Testis (tissue), 3 donors: ENCODE measurements around the gene HMG20B. TPM values are rescaled to one million over a fixed set of nuclear protein-coding genes. Genes with fewer than 3 reads are reported as not detected.

Experiments
- DNase-seq: peaks from one replicate; pipeline ENCODE4 v3.0.0-alpha.2; 2019
- H3K27ac ChIP-seq, 2 donors: fragments of 200-600 bp; sonication (generic); one replicate each; pipeline ENCODE4 v1.5.1; 2019
- H3K27me3 ChIP-seq: fragments of 200-600 bp; sonication (generic); one replicate; pipeline ENCODE4 v1.5.1; 2019
- H3K36me3 ChIP-seq: fragments of 200-600 bp; sonication (generic); one replicate; pipeline ENCODE4 v1.5.1; 2017; ENCODE audit warnings: low read depth; ENCODE audit errors: missing control alignments
- H3K4me1 ChIP-seq: fragments of 200-600 bp; sonication (generic); one replicate; pipeline ENCODE4 v1.5.1; 2019
- H3K4me3 ChIP-seq, 2 donors: fragments of 200-600 bp; sonication (generic); one replicate each; pipeline ENCODE4 v1.5.1; 2017 to 2019
- H3K9me3 ChIP-seq: fragments of 200-600 bp; sonication (generic); one replicate; pipeline ENCODE4 v1.5.1; 2017
- CTCF ChIP-seq, 3 experiments: fragments of 450-650 bp in 2 of 3; fragments of 200-600 bp in 1 of 3; sonication (generic) in 1 of 3; IDR thresholded peaks; one replicate each; pipeline ENCODE4 v1.5.1; 2016 to 2019; ENCODE audit warnings: antibody characterized with exemption in 3 of 3, mild to moderate bottlenecking in 2 of 3, moderate library complexity in 1 of 3
- POLR2A ChIP-seq: fragments of 450-650 bp; IDR thresholded peaks from one replicate; pipeline ENCODE4 v1.6.1; 2017; ENCODE audit warnings: antibody characterized with exemption, mild to moderate bottlenecking, moderate library complexity
- WGBS, 2 donors: methylation state at CpG; one replicate each; pipeline ENCODE4 v1.1.5; 2018; 5-methylcytosine and 5-hydroxymethylcytosine counted together
- intact Hi-C: fragments of 100-400 bp; cut with DNase I; formaldehyde crosslinking; loops from one replicate; pipeline ENCODE4 v1.15.1; 2023; ENCODE audit warnings: low total_unique reads
- polyA plus RNA-seq: library from polyadenylated mRNA; stranded (reverse); fragments of 350-450 nt; fragmentation: Illumina TruSeq; extraction: RNeasy Lipid Tissue Mini Kit (QIAGEN cat#74804); gene quantifications from one replicate; pipeline ENCODE4 v1.2.3, GENCODE V29; 2014; ENCODE audit warnings: low read depth, low replicate concordance; ENCODE audit not compliant: insufficient read depth
- total RNA-seq, 2 donors: library from RNA; depleted of rRNA; stranded (reverse); fragments of >200 nt; gene quantifications; one replicate each; pipeline ENCODE4 v1.2.3, GENCODE V29; 2016

Gene HMG20B
- total and polyA plus RNA-seq, 3 donors from 2014 or later, result 66.2 to 129 (median 108) TPM

GRCh38 chr19:3604987-3605343 lies 32.2 kb downstream of the HMG20B start:
- Histone ChIP-seq H3K36me3 (no peaks in the 10 kb centered on the region), H3K4me1 (peaks cover 30% of the 10 kb centered on the region), H3K4me3 (no peak overlapping the region), H3K27me3 (no peaks in the 10 kb centered on the region), H3K27ac (no peak overlapping the region), H3K9me3 (no peaks in the 10 kb centered on the region)
- TF ChIP-seq POLR2A (no peak), CTCF (IDR thresholded peaks at IDR 0.05) (no peak)
- intact Hi-C loops, result no loop called here
- 50 to 72% methylated on average over 1 to 11 of the region's 11 CpGs for WGBS, 2 donors
- DNase-seq, result no peak

DNA sequence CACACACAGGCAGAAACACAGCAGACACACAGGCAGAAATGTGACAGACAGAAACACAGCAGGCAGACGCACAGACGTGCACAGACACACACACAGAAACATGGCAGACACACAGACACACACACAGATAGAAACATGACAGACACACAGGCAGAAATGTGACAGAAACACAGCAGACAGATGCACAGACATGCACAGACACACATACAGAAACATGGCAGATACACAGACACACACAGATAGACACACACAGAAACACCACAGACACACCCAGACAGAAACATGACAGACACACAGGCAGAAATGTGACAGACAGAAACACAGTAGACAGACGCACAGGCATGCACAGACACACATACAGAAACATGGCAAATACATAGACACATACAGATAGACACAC lies 32.6 kb downstream of the HMG20B start:
- Histone ChIP-seq H3K36me3 (no peaks in the 10 kb centered on the region), H3K4me3 (no peak overlapping the region), H3K9me3 (no peaks in the 10 kb centered on the region), H3K27me3 (no peaks in the 10 kb centered on the region), H3K27ac (no peak overlapping the region), H3K4me1 (peaks cover 34% of the 10 kb centered on the region)
- DNase-seq, result no peak
- 86 to 87% methylated on average over 3 of the region's 3 CpGs for WGBS, 2 donors
- TF ChIP-seq CTCF (IDR thresholded peaks at IDR 0.05), result no peak
- no peak for TF ChIP-seq POLR2A
- intact Hi-C loops, result no loop called here

GRCh38 chr19:3605770-3606169 lies 33.0 kb downstream of the HMG20B start:
- intact Hi-C loops, result no loop called here
- no peak overlapping the region for H3K27ac ChIP-seq
- DNase-seq, result no peak
- TF ChIP-seq POLR2A, result no peak
- TF ChIP-seq CTCF (IDR thresholded peaks at IDR 0.05), result no peak
- no peaks in the 10 kb centered on the region for H3K36me3 ChIP-seq
- H3K9me3 ChIP-seq, result no peaks in the 10 kb centered on the region
- H3K4me1 ChIP-seq, result peaks cover 34% of the 10 kb centered on the region
- peak overlapping the region in 1 of 2 donors; percentile 56 for H3K4me3 ChIP-seq
- H3K27me3 ChIP-seq, result no peaks in the 10 kb centered on the region
- 63 to 67% methylated on average over 5 of the region's 5 CpGs for WGBS, 2 donors

DNA sequence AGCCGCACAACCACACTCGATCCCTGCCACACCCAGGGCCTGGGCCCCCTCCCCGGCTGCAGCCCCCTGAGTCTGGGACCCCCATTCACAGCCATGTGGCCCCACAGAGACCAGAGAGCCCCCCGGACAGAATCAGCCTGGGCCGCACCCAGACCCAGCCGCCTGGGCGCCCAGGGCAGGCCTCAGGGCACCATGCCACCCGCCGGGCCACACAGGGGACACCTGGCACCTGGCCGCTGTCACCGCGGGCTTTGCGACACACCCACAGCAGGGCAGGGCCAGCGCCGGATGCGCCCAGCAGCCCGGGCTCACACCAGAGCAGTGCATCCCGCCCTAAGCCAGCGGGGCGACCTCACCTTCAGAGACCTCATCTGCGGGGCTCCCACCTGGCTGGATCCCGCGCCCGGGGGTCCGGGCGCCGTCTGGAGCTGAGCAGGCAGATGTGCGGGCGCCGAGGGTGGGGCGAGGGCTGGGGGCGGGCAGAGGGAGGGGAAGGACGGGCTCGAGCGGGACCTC lies 33.5 kb downstream of the HMG20B start:
- peak overlapping the region in 1 of 2 donors; percentile 54 for H3K27ac ChIP-seq

More for the DNA sequence above, 33.5 kb downstream of the HMG20B start:
- intact Hi-C loops, result no loop called here
- WGBS, 2 donors, result 11 to 43% methylated on average over 2 to 29 of the region's 35 CpGs
- no peaks in the 10 kb centered on the region for H3K36me3 ChIP-seq
- no peak for TF ChIP-seq POLR2A
- TF ChIP-seq CTCF (IDR thresholded peaks at IDR 0.05), result no peak
- peak overlapping the region; percentile 51 to 56 for H3K4me3 ChIP-seq
- no peaks in the 10 kb centered on the region for H3K27me3 ChIP-seq
- peaks cover 34% of the 10 kb centered on the region for H3K4me1 ChIP-seq
- no peak for DNase-seq
- no peaks in the 10 kb centered on the region for H3K9me3 ChIP-seq
